Progenitor cell of endocrine pancreas (in vitro differentiated cells): ENCODE data around the gene RFESD. TPM values are rescaled to one million over a fixed set of nuclear protein-coding genes. Genes with fewer than 3 reads are reported as not detected.

Experiments
- DNase-seq: peaks from one replicate; pipeline ENCODE4 v3.0.0; 2021; ENCODE audit warnings: low spot score; ENCODE audit not compliant: unreplicated experiment
- H3K27ac Mint-ChIP-seq: 2 replicates; pipeline ENCODE4 v1.8.0; 2021; ENCODE audit warnings: mild to moderate bottlenecking, moderate library complexity, mixed read lengths
- H3K27me3 Mint-ChIP-seq: 2 replicates; pipeline ENCODE4 v1.8.0; 2021; ENCODE audit warnings: mixed read lengths
- H3K36me3 Mint-ChIP-seq: 2 replicates; pipeline ENCODE4 v1.8.0; 2022; ENCODE audit warnings: mixed read lengths; ENCODE audit not compliant: insufficient read depth
- H3K4me1 Mint-ChIP-seq: 2 replicates; pipeline ENCODE4 v1.8.0; 2021; ENCODE audit warnings: low read depth, mixed read lengths
- H3K4me3 Mint-ChIP-seq: 2 replicates; pipeline ENCODE4 v1.8.0; 2021; ENCODE audit warnings: low read depth, mild to moderate bottlenecking, moderate library complexity, mixed read lengths
- H3K9me3 Mint-ChIP-seq: 2 replicates; pipeline ENCODE4 v1.8.0; 2021; ENCODE audit warnings: low read depth, mixed read lengths
- CTCF ChIP-seq: fragments of 200-600 bp; sonication (generic); IDR thresholded peaks from one replicate; pipeline ENCODE4 v1.5.0; 2021; ENCODE audit warnings: antibody characterized with exemption, mild to moderate bottlenecking; ENCODE audit not compliant: unreplicated experiment
- total RNA-seq: library from RNA; stranded (reverse); gene quantifications from 2 replicates; pipeline ENCODE4 v1.2.1, GENCODE V29; 2021

RFESD gene
- total RNA-seq, 1 donor from 2014 or later = 2.9 TPM

- TF ChIP-seq CTCF = no peak
- Mint-ChIP-seq H3K4me3 (no peak overlapping the region), H3K27me3 (no peaks in the 10 kb centered on the region), H3K9me3 (peaks cover 9% of the 10 kb centered on the region), H3K4me1 (no peaks in the 10 kb centered on the region), H3K27ac (no peak overlapping the region), H3K36me3 (peaks cover 5% of the 10 kb centered on the region)
- no peak for DNase-seq
These were observed 36.9 kb upstream of the RFESD start for GRCh38 chr5:95609711-95610110.

- peaks cover 2% of the 10 kb centered on the region for H3K36me3 Mint-ChIP-seq
- no peaks in the 10 kb centered on the region for H3K27me3 Mint-ChIP-seq
- DNase-seq = no peak
- no peak for TF ChIP-seq CTCF
- H3K9me3 Mint-ChIP-seq = peaks cover 9% of the 10 kb centered on the region
- no peak overlapping the region for H3K4me3 Mint-ChIP-seq
- H3K4me1 Mint-ChIP-seq = no peaks in the 10 kb centered on the region
- no peak overlapping the region for H3K27ac Mint-ChIP-seq
These were observed 36.0 kb upstream of the RFESD start for GRCh38 chr5:95610546-95610945.

- Mint-ChIP-seq H3K4me1 (no peaks in the 10 kb centered on the region), H3K9me3 (peaks cover 9% of the 10 kb centered on the region), H3K27ac (no peak overlapping the region), H3K4me3 (no peak overlapping the region), H3K36me3 (peaks cover 1% of the 10 kb centered on the region), H3K27me3 (no peaks in the 10 kb centered on the region)
- no peak for DNase-seq
- TF ChIP-seq CTCF = no peak
These were observed 35.2 kb upstream of the RFESD start for GRCh38 chr5:95611396-95611795.

GRCh38 chr5:95613514-95613913 lies 33.1 kb upstream of the RFESD start:
- peaks cover 13% of the 10 kb centered on the region for H3K27me3 Mint-ChIP-seq
- DNase-seq = no peak
- peaks cover 1% of the 10 kb centered on the region for H3K36me3 Mint-ChIP-seq
- H3K9me3 Mint-ChIP-seq = peaks cover 9% of the 10 kb centered on the region
- TF ChIP-seq CTCF = no peak
- no peak overlapping the region for H3K27ac Mint-ChIP-seq
- H3K4me1 Mint-ChIP-seq = no peaks in the 10 kb centered on the region
- no peak overlapping the region for H3K4me3 Mint-ChIP-seq

GRCh38 chr5:95615164-95615467 lies 31.5 kb upstream of the RFESD start:
- H3K27ac Mint-ChIP-seq = no peak overlapping the region
- DNase-seq = no peak
- H3K9me3 Mint-ChIP-seq = peaks cover 9% of the 10 kb centered on the region
- no peak overlapping the region for H3K4me3 Mint-ChIP-seq
- peaks cover 29% of the 10 kb centered on the region for H3K27me3 Mint-ChIP-seq
- H3K36me3 Mint-ChIP-seq = peaks cover 1% of the 10 kb centered on the region
- TF ChIP-seq CTCF = no peak
- peaks cover 6% of the 10 kb centered on the region for H3K4me1 Mint-ChIP-seq

- no peak overlapping the region for H3K4me3 Mint-ChIP-seq
- no peak for TF ChIP-seq CTCF
- H3K27ac Mint-ChIP-seq = no peak overlapping the region
- peaks cover 6% of the 10 kb centered on the region for H3K4me1 Mint-ChIP-seq
- H3K9me3 Mint-ChIP-seq = peaks cover 9% of the 10 kb centered on the region
- peaks cover 1% of the 10 kb centered on the region for H3K36me3 Mint-ChIP-seq
- peaks cover 38% of the 10 kb centered on the region for H3K27me3 Mint-ChIP-seq
- no peak for DNase-seq
These were observed 29.5 kb upstream of the RFESD start for GRCh38 chr5:95617057-95617456.
